Liver (tissue), 9 donors: ENCODE results near the gene PACRGL. TPM values are rescaled to one million over a fixed set of nuclear protein-coding genes. Genes with fewer than 3 reads are reported as not detected.

Source experiments
- DNase-seq: peaks from one replicate; pipeline ENCODE4 v3.0.0-alpha.2; 2017; ENCODE audit warnings: low spot score
- H3K27ac ChIP-seq, 2 donors: one replicate each; pipeline ENCODE4 v1.7.0; 2013; ENCODE audit warnings: inconsistent platforms in 2 of 2, low read length in 2 of 2, control low read depth in 1 of 2, low read depth in 1 of 2, mild to moderate bottlenecking in 1 of 2
- H3K27me3 ChIP-seq, 4 donors: one replicate each; pipeline versions ENCODE4 v1.6.1 to v1.7.0; 2013; ENCODE audit warnings: low read length in 3 of 4, inconsistent platforms in 1 of 4, mild to moderate bottlenecking in 1 of 4, moderate library complexity in 1 of 4; ENCODE audit not compliant: control insufficient read depth in 4 of 4, insufficient read depth in 4 of 4
- H3K36me3 ChIP-seq, 4 donors: one replicate each; pipeline versions ENCODE4 v1.6.1 to v1.7.0; 2013; ENCODE audit warnings: low read length in 3 of 4, mild to moderate bottlenecking in 3 of 4, low read depth in 1 of 4, moderate library complexity in 1 of 4; ENCODE audit not compliant: control insufficient read depth in 4 of 4, insufficient read depth in 3 of 4
- H3K4me1 ChIP-seq, 4 donors: one replicate each; pipeline versions ENCODE4 v1.6.1 to v1.7.0; 2013; ENCODE audit warnings: low read length in 3 of 4, mild to moderate bottlenecking in 3 of 4, moderate library complexity in 1 of 4; ENCODE audit not compliant: control insufficient read depth in 4 of 4, insufficient read depth in 4 of 4
- H3K4me3 ChIP-seq, 3 donors: one replicate each; pipeline versions ENCODE4 v1.6.1 to v1.7.0; 2013; ENCODE audit warnings: low read length in 3 of 3, control low read depth in 1 of 3, low read depth in 1 of 3, mild to moderate bottlenecking in 1 of 3
- H3K9ac ChIP-seq, 2 donors: one replicate each; pipeline ENCODE4 v1.7.0; 2013; ENCODE audit warnings: low read length in 2 of 2, mild to moderate bottlenecking in 2 of 2, moderate library complexity in 2 of 2, control low read depth in 1 of 2, low read depth in 1 of 2
- H3K9me3 ChIP-seq, 4 donors: one replicate each; pipeline versions ENCODE4 v1.6.1 to v1.7.0; 2013; ENCODE audit warnings: low read length in 3 of 4; ENCODE audit not compliant: control insufficient read depth in 4 of 4
- EGR1 ChIP-seq, 2 donors: IDR thresholded peaks; 2 replicates each; pipeline ENCODE4 v1.6.1; 2016 to 2018; ENCODE audit warnings: antibody characterized with exemption in 2 of 2, low read depth in 2 of 2
- FOXA1 ChIP-seq: IDR thresholded peaks from 2 replicates; pipeline ENCODE4 v1.6.1; 2016; ENCODE audit warnings: antibody characterized with exemption
- FOXA2 ChIP-seq: IDR thresholded peaks from 2 replicates; pipeline ENCODE4 v1.6.1; 2016; ENCODE audit warnings: antibody characterized with exemption
- GABPA ChIP-seq, 2 donors: IDR thresholded peaks in 1 of 2; conservative IDR thresholded peaks in 1 of 2; 2 replicates each; pipeline ENCODE4 v1.6.1; 2016; ENCODE audit warnings: antibody characterized with exemption in 2 of 2, mild to moderate bottlenecking in 1 of 2, moderate library complexity in 1 of 2
- HNF4A ChIP-seq, 2 donors: conservative IDR thresholded peaks; 2 replicates each; pipeline ENCODE4 v1.6.1; 2016; ENCODE audit warnings: antibody characterized with exemption in 2 of 2, mild to moderate bottlenecking in 2 of 2
- HNF4G ChIP-seq: IDR thresholded peaks from 2 replicates; pipeline ENCODE4 v1.6.1; 2016; ENCODE audit warnings: antibody characterized with exemption
- JUND ChIP-seq, 2 donors: IDR thresholded peaks; 2 replicates each; pipeline ENCODE4 v1.6.1; 2016; ENCODE audit warnings: antibody characterized with exemption in 2 of 2
- NR2F2 ChIP-seq: IDR thresholded peaks from 2 replicates; pipeline ENCODE4 v1.6.1; 2016; ENCODE audit warnings: antibody characterized with exemption
- RAD21 ChIP-seq, 2 donors: IDR thresholded peaks; 2 replicates each; pipeline ENCODE4 v1.6.1; 2016; ENCODE audit warnings: antibody characterized with exemption in 2 of 2, mild to moderate bottlenecking in 2 of 2
- RXRA ChIP-seq, 2 donors: IDR thresholded peaks; 2 replicates each; pipeline ENCODE4 v1.6.1; 2017 to 2018; ENCODE audit warnings: antibody characterized with exemption in 2 of 2, mild to moderate bottlenecking in 1 of 2
- SP1 ChIP-seq: IDR thresholded peaks from 2 replicates; pipeline ENCODE4 v1.6.1; 2018; ENCODE audit warnings: antibody characterized with exemption, mild to moderate bottlenecking
- YY1 ChIP-seq: IDR thresholded peaks from 2 replicates; pipeline ENCODE4 v1.6.1; 2016; ENCODE audit warnings: antibody characterized with exemption, mild to moderate bottlenecking
- WGBS: extraction: QIAGEN DNeasy Blood & Tissue Kit; methylation state at CpG from one replicate; pipeline ENCODE4 v1.1.7; 2013; 5-methylcytosine and 5-hydroxymethylcytosine counted together
- polyA plus RNA-seq, 2 donors: library from polyadenylated mRNA; stranded (reverse) in 1 of 2; unstranded in 1 of 2; fragments of 200-250 nt in 1 of 2; fragments of >200 nt in 1 of 2; fragmentation: Nextera tagmentation in 1 of 2; extraction: Ambion mirVana in 1 of 2; gene quantifications; one replicate each; pipeline versions ENCODE4 v1.2.1 to v1.2.3, GENCODE V29; 2013 to 2015
- total RNA-seq, 2 donors: library from RNA; depleted of rRNA; stranded (reverse); fragments of >200 nt; gene quantifications; one replicate each; pipeline ENCODE4 v1.2.3, GENCODE V29; 2014
- TF ChIP-seq, protein P1 (sequence below): IDR thresholded peaks from 2 replicates; pipeline ENCODE4 v1.6.1; 2016; ENCODE audit warnings: antibody characterized with exemption
- TF ChIP-seq, protein P2 (sequence below): IDR thresholded peaks from 2 replicates; pipeline ENCODE4 v1.6.1; 2016; ENCODE audit warnings: antibody characterized with exemption
- TF ChIP-seq, protein P3 (sequence below): IDR thresholded peaks from 2 replicates; pipeline ENCODE4 v1.6.1; 2016; ENCODE audit warnings: antibody characterized with exemption, mild to moderate bottlenecking
- TF ChIP-seq, protein P4 (sequence below): IDR thresholded peaks from 2 replicates; pipeline ENCODE4 v1.6.1; 2016; ENCODE audit warnings: antibody characterized with exemption
- donor health status: healthy.
- donor health status: healthy.
- donor health status: healthy.
- donor health status: healthy.
- donor health status: healthy.

The PACRGL gene
- total and polyA plus RNA-seq, 4 donors: 2.6 to 7.2 (median 4.9) TPM

DNA sequence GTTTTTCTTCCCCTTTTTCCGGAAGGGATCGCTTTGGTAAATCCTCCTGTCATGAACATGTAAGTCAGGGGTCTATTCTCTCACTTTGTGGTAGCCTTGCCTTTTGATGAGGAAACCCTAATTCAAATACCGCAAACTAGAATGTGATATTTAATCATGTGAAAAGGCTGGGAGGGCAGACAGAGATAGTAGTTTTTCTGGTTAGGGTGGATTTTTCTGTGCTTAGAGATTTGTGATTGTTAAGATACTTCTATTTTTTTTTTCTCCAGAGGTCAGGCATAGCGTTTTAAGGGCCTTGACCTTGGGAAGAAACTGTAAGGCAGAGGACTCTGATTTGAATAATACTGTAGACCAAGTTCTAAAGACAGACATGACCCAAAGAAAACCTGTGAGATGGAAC, 41.8 kb upstream of the PACRGL start:
- TF ChIP-seq FOXA1: no peak
- no peak for TF ChIP-seq RAD21 (IDR thresholded peaks at IDR 0.05)
- TF ChIP-seq HNF4A (conservative IDR thresholded peaks at IDR 0.05): no peak
- no peak for TF ChIP-seq RXRA (IDR thresholded peaks at IDR 0.05)
- TF ChIP-seq FOXA2: no peak
- TF ChIP-seq NR2F2: no peak
- no peak for TF ChIP-seq GABPA (IDR thresholded peaks at IDR 0.05 in 1 of 2, conservative IDR thresholded peaks at IDR 0.05 in 1 of 2)
- no peak for TF ChIP-seq HNF4G
- TF ChIP-seq, protein P1, sequence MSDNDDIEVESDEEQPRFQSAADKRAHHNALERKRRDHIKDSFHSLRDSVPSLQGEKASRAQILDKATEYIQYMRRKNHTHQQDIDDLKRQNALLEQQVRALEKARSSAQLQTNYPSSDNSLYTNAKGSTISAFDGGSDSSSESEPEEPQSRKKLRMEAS: no peak
- TF ChIP-seq, protein P2, sequence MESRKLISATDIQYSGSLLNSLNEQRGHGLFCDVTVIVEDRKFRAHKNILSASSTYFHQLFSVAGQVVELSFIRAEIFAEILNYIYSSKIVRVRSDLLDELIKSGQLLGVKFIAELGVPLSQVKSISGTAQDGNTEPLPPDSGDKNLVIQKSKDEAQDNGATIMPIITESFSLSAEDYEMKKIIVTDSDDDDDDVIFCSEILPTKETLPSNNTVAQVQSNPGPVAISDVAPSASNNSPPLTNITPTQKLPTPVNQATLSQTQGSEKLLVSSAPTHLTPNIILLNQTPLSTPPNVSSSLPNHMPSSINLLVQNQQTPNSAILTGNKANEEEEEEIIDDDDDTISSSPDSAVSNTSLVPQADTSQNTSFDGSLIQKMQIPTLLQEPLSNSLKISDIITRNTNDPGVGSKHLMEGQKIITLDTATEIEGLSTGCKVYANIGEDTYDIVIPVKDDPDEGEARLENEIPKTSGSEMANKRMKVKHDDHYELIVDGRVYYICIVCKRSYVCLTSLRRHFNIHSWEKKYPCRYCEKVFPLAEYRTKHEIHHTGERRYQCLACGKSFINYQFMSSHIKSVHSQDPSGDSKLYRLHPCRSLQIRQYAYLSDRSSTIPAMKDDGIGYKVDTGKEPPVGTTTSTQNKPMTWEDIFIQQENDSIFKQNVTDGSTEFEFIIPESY: no peak
- TF ChIP-seq YY1: no peak
- TF ChIP-seq, protein P3, sequence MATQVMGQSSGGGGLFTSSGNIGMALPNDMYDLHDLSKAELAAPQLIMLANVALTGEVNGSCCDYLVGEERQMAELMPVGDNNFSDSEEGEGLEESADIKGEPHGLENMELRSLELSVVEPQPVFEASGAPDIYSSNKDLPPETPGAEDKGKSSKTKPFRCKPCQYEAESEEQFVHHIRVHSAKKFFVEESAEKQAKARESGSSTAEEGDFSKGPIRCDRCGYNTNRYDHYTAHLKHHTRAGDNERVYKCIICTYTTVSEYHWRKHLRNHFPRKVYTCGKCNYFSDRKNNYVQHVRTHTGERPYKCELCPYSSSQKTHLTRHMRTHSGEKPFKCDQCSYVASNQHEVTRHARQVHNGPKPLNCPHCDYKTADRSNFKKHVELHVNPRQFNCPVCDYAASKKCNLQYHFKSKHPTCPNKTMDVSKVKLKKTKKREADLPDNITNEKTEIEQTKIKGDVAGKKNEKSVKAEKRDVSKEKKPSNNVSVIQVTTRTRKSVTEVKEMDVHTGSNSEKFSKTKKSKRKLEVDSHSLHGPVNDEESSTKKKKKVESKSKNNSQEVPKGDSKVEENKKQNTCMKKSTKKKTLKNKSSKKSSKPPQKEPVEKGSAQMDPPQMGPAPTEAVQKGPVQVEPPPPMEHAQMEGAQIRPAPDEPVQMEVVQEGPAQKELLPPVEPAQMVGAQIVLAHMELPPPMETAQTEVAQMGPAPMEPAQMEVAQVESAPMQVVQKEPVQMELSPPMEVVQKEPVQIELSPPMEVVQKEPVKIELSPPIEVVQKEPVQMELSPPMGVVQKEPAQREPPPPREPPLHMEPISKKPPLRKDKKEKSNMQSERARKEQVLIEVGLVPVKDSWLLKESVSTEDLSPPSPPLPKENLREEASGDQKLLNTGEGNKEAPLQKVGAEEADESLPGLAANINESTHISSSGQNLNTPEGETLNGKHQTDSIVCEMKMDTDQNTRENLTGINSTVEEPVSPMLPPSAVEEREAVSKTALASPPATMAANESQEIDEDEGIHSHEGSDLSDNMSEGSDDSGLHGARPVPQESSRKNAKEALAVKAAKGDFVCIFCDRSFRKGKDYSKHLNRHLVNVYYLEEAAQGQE: no peak
- TF ChIP-seq EGR1 (IDR thresholded peaks at IDR 0.05; ENCODE audit: low read depth in 2 of 2): no peak
- TF ChIP-seq JUND (IDR thresholded peaks at IDR 0.05): no peak
- TF ChIP-seq, protein P4, sequence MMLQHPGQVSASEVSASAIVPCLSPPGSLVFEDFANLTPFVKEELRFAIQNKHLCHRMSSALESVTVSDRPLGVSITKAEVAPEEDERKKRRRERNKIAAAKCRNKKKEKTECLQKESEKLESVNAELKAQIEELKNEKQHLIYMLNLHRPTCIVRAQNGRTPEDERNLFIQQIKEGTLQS: no peak
- no peak for TF ChIP-seq SP1
- WGBS: 75% methylated on average over 4 of the region's 4 CpGs

DNA sequence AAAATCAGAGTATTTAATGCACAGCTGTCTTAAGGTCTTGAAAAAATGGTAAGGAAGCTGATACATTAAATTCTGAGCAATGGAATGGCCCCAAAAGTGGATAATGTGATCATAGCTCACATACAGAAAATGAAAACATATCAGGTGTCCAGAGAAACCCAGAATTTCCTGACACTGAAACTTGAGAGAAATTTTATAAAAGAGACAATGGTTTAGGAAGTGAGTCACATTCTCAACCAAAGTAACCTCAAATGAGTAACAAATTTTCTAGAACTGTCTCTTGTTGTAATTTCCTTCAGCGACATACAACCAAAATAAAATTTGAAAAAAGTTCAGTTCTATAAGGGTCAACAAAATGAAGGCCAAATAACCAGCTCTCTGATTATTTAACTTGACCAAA, 37.4 kb upstream of the PACRGL start:
- TF ChIP-seq FOXA1 (no peak), EGR1 (IDR thresholded peaks at IDR 0.05; ENCODE audit: low read depth in 2 of 2) (no peak)
- TF ChIP-seq, protein P2: no peak
- 9% methylated on average over 1 of the region's 1 CpG for WGBS
- Histone ChIP-seq H3K27me3 (no peaks in the 10 kb centered on the region), H3K4me1 (no peaks in the 10 kb centered on the region), H3K4me3 (no peak overlapping the region), H3K9me3 (no peaks in the 10 kb centered on the region), H3K36me3 (no peaks in the 10 kb centered on the region), H3K9ac (no peak overlapping the region), H3K27ac (no peak overlapping the region)
- DNase-seq: no peak

More for the DNA sequence above, 41.8 kb upstream of the PACRGL start:
- H3K27me3 ChIP-seq: no peaks in the 10 kb centered on the region
- no peaks in the 10 kb centered on the region for H3K36me3 ChIP-seq
- no peaks in the 10 kb centered on the region for H3K9me3 ChIP-seq
- H3K27ac ChIP-seq: no peak overlapping the region
- H3K9ac ChIP-seq: no peak overlapping the region
- no peak for DNase-seq
- H3K4me3 ChIP-seq: no peak overlapping the region
- no peaks in the 10 kb centered on the region for H3K4me1 ChIP-seq
